ENCODE measurements around the gene TENT4A.

- TF ChIP-seq CTCF (conservative IDR thresholded peaks at IDR 0.05) (no peak), ZFX (IDR thresholded peaks at IDR 0.05) (no peak)
Observed at GRCh38 chr5:6774721-6775204, 61.5 kb downstream of the TENT4A start.

All from C4-2B (cell line).